ENCODE data around the gene TPK1.
A peak's percentile ranks its signal among the peaks of the same experiment; 100 is the strongest.

The TPK1 gene

GRCh38 chr7:144791488-144791887 lies 44.4 kb downstream of the TPK1 start:
- H3K36me3 ChIP-seq = no peaks in the 10 kb centered on the region
- TF ChIP-seq, protein P1, sequence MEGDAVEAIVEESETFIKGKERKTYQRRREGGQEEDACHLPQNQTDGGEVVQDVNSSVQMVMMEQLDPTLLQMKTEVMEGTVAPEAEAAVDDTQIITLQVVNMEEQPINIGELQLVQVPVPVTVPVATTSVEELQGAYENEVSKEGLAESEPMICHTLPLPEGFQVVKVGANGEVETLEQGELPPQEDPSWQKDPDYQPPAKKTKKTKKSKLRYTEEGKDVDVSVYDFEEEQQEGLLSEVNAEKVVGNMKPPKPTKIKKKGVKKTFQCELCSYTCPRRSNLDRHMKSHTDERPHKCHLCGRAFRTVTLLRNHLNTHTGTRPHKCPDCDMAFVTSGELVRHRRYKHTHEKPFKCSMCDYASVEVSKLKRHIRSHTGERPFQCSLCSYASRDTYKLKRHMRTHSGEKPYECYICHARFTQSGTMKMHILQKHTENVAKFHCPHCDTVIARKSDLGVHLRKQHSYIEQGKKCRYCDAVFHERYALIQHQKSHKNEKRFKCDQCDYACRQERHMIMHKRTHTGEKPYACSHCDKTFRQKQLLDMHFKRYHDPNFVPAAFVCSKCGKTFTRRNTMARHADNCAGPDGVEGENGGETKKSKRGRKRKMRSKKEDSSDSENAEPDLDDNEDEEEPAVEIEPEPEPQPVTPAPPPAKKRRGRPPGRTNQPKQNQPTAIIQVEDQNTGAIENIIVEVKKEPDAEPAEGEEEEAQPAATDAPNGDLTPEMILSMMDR (IDR thresholded peaks at IDR 0.05; ENCODE audit: low read depth, low read length) = no peak
- DNase-seq = no peak
- H3K27me3 ChIP-seq (ENCODE audit: insufficient read depth, low read depth, severe bottlenecking) = no peaks in the 10 kb centered on the region
- no peak overlapping the region for H3K27ac ChIP-seq
- H3K9me3 ChIP-seq (ENCODE audit: severe bottlenecking) = no peaks in the 10 kb centered on the region
- H3K4me3 ChIP-seq (ENCODE audit: low read depth, low read length) = no peak overlapping the region

DNA sequence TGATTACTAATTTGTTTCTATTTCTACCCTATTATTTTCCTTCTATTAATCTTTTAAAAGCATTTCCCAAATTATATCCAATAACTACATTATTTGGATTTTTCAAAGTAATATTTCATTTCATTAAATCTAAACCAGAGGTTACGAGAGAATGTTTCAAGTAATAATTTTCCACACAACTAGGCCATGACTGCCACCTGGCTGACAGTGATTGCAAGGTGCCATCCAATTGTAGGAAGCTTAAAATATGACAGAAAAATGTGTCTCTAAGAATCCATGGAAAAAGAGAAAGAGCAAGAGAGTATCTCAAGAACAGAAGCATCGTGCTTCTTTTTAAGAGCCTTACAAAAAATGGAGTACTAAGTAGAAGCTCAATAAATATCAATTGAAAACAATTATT lies 48.7 kb downstream of the TPK1 start:
- no peak overlapping the region for H3K4me3 ChIP-seq (ENCODE audit: low read depth, low read length)
- H3K27ac ChIP-seq = no peak overlapping the region
- no peaks in the 10 kb centered on the region for H3K27me3 ChIP-seq (ENCODE audit: insufficient read depth, low read depth, severe bottlenecking)
- DNase-seq = peak; percentile 45
- TF ChIP-seq, protein P1 (IDR thresholded peaks at IDR 0.05; ENCODE audit: low read depth, low read length) = peak; percentile 46; the same call in 1 of the 2 replicates
- H3K36me3 ChIP-seq = no peaks in the 10 kb centered on the region
- H3K9me3 ChIP-seq (ENCODE audit: severe bottlenecking) = no peaks in the 10 kb centered on the region

DNA sequence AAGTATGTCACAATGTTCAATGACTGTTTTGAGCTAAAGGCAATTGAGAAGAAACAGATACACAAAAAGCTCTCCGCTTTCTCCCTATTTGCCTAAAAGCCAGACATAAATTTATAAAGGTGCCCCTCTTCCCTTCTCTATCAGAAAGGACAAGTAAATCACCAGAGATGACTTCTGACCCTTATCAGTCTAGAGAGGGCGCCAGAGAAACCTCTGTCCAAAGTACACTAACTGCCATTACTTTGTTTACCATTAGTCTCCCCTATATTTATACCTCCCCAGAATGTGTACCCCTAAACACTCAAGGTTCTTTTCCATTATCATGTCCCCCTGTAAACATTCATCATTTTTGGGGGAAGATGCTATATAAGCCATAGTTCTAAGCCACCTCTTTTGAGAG lies 49.3 kb downstream of the TPK1 start:
- TF ChIP-seq, protein P1 (IDR thresholded peaks at IDR 0.05; ENCODE audit: low read depth, low read length) = peak; percentile 46; the same call in 1 of the 2 replicates
- DNase-seq = no peak
- no peaks in the 10 kb centered on the region for H3K36me3 ChIP-seq

GRCh38 chr7:144786079-144786478 lies 49.8 kb downstream of the TPK1 start:
- H3K4me3 ChIP-seq (ENCODE audit: low read depth, low read length) = no peak overlapping the region
- TF ChIP-seq, protein P1 (IDR thresholded peaks at IDR 0.05; ENCODE audit: low read depth, low read length) = no peak
- DNase-seq = no peak
- no peaks in the 10 kb centered on the region for H3K9me3 ChIP-seq (ENCODE audit: severe bottlenecking)
- H3K27ac ChIP-seq = peak overlapping the region; percentile 24
- H3K36me3 ChIP-seq = no peaks in the 10 kb centered on the region
- no peaks in the 10 kb centered on the region for H3K27me3 ChIP-seq (ENCODE audit: insufficient read depth, low read depth, severe bottlenecking)

More for the DNA sequence above, 49.3 kb downstream of the TPK1 start:
- no peak overlapping the region for H3K27ac ChIP-seq
- H3K27me3 ChIP-seq (ENCODE audit: insufficient read depth, low read depth, severe bottlenecking) = no peaks in the 10 kb centered on the region
- H3K9me3 ChIP-seq (ENCODE audit: severe bottlenecking) = no peaks in the 10 kb centered on the region
- no peak overlapping the region for H3K4me3 ChIP-seq (ENCODE audit: low read depth, low read length)

- Histone ChIP-seq H3K27ac (peak overlapping the region; percentile 24; the same call in 1 of the 2 replicates), H3K27me3 (ENCODE audit: insufficient read depth, low read depth, severe bottlenecking) (no peaks in the 10 kb centered on the region), H3K4me3 (ENCODE audit: low read depth, low read length) (no peak overlapping the region), H3K9me3 (ENCODE audit: severe bottlenecking) (no peaks in the 10 kb centered on the region), H3K36me3 (no peaks in the 10 kb centered on the region)
- DNase-seq = no peak
- TF ChIP-seq, protein P1 (IDR thresholded peaks at IDR 0.05; ENCODE audit: low read depth, low read length) = no peak
These were observed 50.3 kb downstream of the TPK1 start for GRCh38 chr7:144785521-144785920.

- no peaks in the 10 kb centered on the region for H3K27me3 ChIP-seq (ENCODE audit: insufficient read depth, low read depth, severe bottlenecking)
- H3K9me3 ChIP-seq (ENCODE audit: severe bottlenecking) = no peaks in the 10 kb centered on the region
- no peak for DNase-seq
- H3K27ac ChIP-seq = no peak overlapping the region
- H3K4me3 ChIP-seq (ENCODE audit: low read depth, low read length) = no peak overlapping the region
- H3K36me3 ChIP-seq = no peaks in the 10 kb centered on the region
- TF ChIP-seq, protein P1 (IDR thresholded peaks at IDR 0.05; ENCODE audit: low read depth, low read length) = no peak
These were observed 50.9 kb downstream of the TPK1 start for GRCh38 chr7:144784943-144785342.

Data from WERI-Rb-1 (cell line).